ENCODE data around the gene MYO7A. TPM values are rescaled to one million over a fixed set of nuclear protein-coding genes. Genes with fewer than 3 reads are reported as not detected.

MYO7A gene
- total RNA-seq, 1 experiment from 2014 or later, result 0.26 TPM

- no peak for DNase-seq (ENCODE audit: unreplicated experiment)
- peaks cover 18% of the 10 kb centered on the region for H3K27me3 Mint-ChIP-seq (ENCODE audit: insufficient read depth, unreplicated experiment)
- intact Hi-C loops (cut with micrococcal nuclease), result no loop called here
- CTCF ChIA-PET, result interaction anchor here (1.7 kb wide), 1 partner anchor 9 kb away, joined by 7 read pairs; no protein-coding TSS in a partner anchor
- no peaks in the 10 kb centered on the region for H3K9me3 Mint-ChIP-seq (ENCODE audit: unreplicated experiment)
- H3K4me3 Mint-ChIP-seq (ENCODE audit: unreplicated experiment), result no peak overlapping the region
- no TSS peak for BruUV-seq (replicated peaks)
- H3K27ac Mint-ChIP-seq (ENCODE audit: low read depth, unreplicated experiment), result no peak overlapping the region
- no peaks in the 10 kb centered on the region for H3K4me1 Mint-ChIP-seq (ENCODE audit: insufficient read depth, unreplicated experiment)
- TF ChIP-seq CTCF (IDR thresholded peaks at IDR 0.05; ENCODE audit: unreplicated experiment), result no peak
- POLR2A ChIA-PET, result interaction anchor here (0.9 kb wide), 1 partner anchor 64 kb away, joined by 3 read pairs; no protein-coding TSS in a partner anchor
- H3K36me3 Mint-ChIP-seq (ENCODE audit: insufficient read depth, unreplicated experiment), result no peaks in the 10 kb centered on the region
These were observed 51.6 kb downstream of the MYO7A start for GRCh38 chr11:77179681-77180080.

GRCh38 chr11:77180346-77180745 lies 52.3 kb downstream of the MYO7A start:
- no peaks in the 10 kb centered on the region for H3K4me1 Mint-ChIP-seq (ENCODE audit: insufficient read depth, unreplicated experiment)
- peaks cover 18% of the 10 kb centered on the region for H3K27me3 Mint-ChIP-seq (ENCODE audit: insufficient read depth, unreplicated experiment)
- intact Hi-C loops (cut with micrococcal nuclease), result no loop called here
- POLR2A ChIA-PET, result interaction anchor here (0.9 kb wide), 1 partner anchor 64 kb away, joined by 3 read pairs; no protein-coding TSS in a partner anchor
- H3K36me3 Mint-ChIP-seq (ENCODE audit: insufficient read depth, unreplicated experiment), result no peaks in the 10 kb centered on the region
- no peak for DNase-seq (ENCODE audit: unreplicated experiment)
- H3K9me3 Mint-ChIP-seq (ENCODE audit: unreplicated experiment), result no peaks in the 10 kb centered on the region
- no TSS peak for BruUV-seq (replicated peaks)
- no peak overlapping the region for H3K27ac Mint-ChIP-seq (ENCODE audit: low read depth, unreplicated experiment)
- no peak for TF ChIP-seq CTCF (IDR thresholded peaks at IDR 0.05; ENCODE audit: unreplicated experiment)
- H3K4me3 Mint-ChIP-seq (ENCODE audit: unreplicated experiment), result no peak overlapping the region
- CTCF ChIA-PET, result no interaction called here

- Mint-ChIP-seq H3K9me3 (ENCODE audit: unreplicated experiment) (no peaks in the 10 kb centered on the region), H3K27me3 (ENCODE audit: insufficient read depth, unreplicated experiment) (peaks cover 18% of the 10 kb centered on the region), H3K36me3 (ENCODE audit: insufficient read depth, unreplicated experiment) (no peaks in the 10 kb centered on the region), H3K27ac (ENCODE audit: low read depth, unreplicated experiment) (no peak overlapping the region), H3K4me1 (ENCODE audit: insufficient read depth, unreplicated experiment) (no peaks in the 10 kb centered on the region), H3K4me3 (ENCODE audit: unreplicated experiment) (no peak overlapping the region)
- BruUV-seq (replicated peaks), result no TSS peak
- ChIA-PET CTCF (interaction anchor here (0.6 kb wide), 1 partner anchor 326 kb away, joined by 4 read pairs; no protein-coding TSS in a partner anchor), POLR2A (no interaction called here)
- no peak for DNase-seq (ENCODE audit: unreplicated experiment)
- intact Hi-C loops (cut with micrococcal nuclease), result no loop called here
- no peak for TF ChIP-seq CTCF (IDR thresholded peaks at IDR 0.05; ENCODE audit: unreplicated experiment)
These were observed 53.2 kb downstream of the MYO7A start for GRCh38 chr11:77181226-77181625.

- intact Hi-C loops (cut with micrococcal nuclease), result no loop called here
- Mint-ChIP-seq H3K27me3 (ENCODE audit: insufficient read depth, unreplicated experiment) (peaks cover 18% of the 10 kb centered on the region), H3K36me3 (ENCODE audit: insufficient read depth, unreplicated experiment) (no peaks in the 10 kb centered on the region), H3K27ac (ENCODE audit: low read depth, unreplicated experiment) (no peak overlapping the region), H3K4me1 (ENCODE audit: insufficient read depth, unreplicated experiment) (no peaks in the 10 kb centered on the region), H3K9me3 (ENCODE audit: unreplicated experiment) (no peaks in the 10 kb centered on the region), H3K4me3 (ENCODE audit: unreplicated experiment) (no peak overlapping the region)
- ChIA-PET POLR2A (no interaction called here), CTCF (interaction anchor here (0.6 to 0.8 kb wide), 3 partner anchors 9 to 355 kb away, joined by 3 read pairs; no protein-coding TSS in a partner anchor)
- no TSS peak for BruUV-seq (replicated peaks)
- no peak for TF ChIP-seq CTCF (IDR thresholded peaks at IDR 0.05; ENCODE audit: unreplicated experiment)
- no peak for DNase-seq (ENCODE audit: unreplicated experiment)
These were observed 53.9 kb downstream of the MYO7A start for GRCh38 chr11:77181799-77182541.

Data from MCF 10A (cell line).